ENCODE measurements around the gene CUZD1.
A peak's percentile ranks its signal among the peaks of the same experiment; 100 is the strongest.
"Not testable (repeated sequence)": the region's sequence is repeated elsewhere in the genome, so short reads cannot be mapped to it uniquely, and the experiment has no call there.

Gene CUZD1

GRCh38 chr10:122845783-122846332 is at the start of gene CUZD1:
CUZD1 (minus strand) TSS chr10:122845857; CDS start chr10:122845843, 14 bp downstream.
- DNase-seq = no peak

- no peak for DNase-seq
Measured at GRCh38 chr10:122894261-122894944, 48.7 kb upstream of the CUZD1 start.

DNA sequence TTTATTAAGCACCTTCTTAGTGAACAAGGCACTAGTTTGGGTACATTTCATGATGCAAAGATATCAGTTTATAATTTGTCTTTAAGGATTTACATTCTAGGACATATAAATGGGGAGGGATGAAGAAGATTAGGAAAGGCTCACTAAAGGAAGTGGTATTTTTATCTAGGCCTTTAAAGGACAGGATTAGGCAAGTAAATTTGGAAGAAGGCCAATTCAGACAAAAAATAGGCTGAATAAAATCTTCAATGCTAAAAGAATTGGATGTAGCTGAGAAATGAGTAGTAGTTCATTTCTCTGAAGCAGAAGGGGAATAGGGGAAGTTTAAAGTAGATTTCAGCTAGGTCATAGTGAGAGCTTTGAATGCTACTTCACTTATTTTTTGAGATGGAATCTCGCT is 38.5 kb upstream of the CUZD1 start:
- DNase-seq = no peak

DNA sequence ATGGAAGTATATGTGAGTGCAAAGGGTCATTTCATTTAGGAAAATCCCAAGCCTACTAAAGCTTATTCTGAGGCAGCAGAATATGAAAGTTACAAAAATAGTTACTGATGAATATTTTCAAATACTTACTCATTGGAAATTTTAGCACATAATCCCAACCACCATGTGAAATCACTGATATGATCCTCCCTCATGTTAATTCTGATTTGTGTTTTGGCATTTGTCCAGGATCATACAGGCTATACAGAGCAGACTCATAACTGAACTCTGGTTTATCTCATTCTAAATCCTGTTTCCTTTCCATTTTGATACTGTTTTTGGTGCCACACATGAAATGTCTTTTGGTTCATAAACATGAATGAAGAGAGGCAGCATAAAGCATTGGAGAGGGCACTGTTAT is 37.1 kb upstream of the CUZD1 start:
- DNase-seq = peak; percentile 33

- peak; percentile 96 for DNase-seq
Measured at GRCh38 chr10:122879339-122880273, 33.9 kb upstream of the CUZD1 start, which contains the start of gene FAM24B. FAM24B (minus strand) TSS chr10:122879581; CDS start chr10:122850515, 29,066 bp downstream.

DNA sequence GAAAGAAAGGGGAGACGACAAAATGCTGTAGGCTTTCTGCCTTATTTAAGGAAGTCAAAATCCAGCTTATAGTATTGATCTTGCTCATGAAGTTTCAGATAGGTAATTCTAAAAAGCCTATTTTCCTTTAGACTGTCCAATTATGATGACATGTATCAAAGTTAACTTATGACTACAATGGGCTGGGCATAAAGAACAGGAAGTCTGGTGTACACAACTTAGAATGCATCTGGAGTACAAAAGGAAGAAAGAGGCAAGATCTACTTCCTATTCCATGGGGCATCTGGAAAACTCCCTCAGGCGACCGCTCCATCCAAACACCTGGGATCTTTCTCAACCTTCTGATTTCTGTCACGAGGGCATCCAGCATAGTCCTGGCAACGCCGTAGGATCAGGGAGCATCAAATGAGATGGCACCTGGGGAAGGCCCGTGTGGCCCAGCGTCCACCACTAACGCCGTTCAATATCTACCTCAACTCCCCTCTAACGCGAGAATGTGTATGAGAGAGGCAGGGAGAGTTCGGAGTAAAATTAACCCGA is 33.2 kb upstream of the CUZD1 start:
- peak; percentile 50 for DNase-seq

- peak; percentile 14 for DNase-seq
Measured at GRCh38 chr10:122877264-122877663, 31.6 kb upstream of the CUZD1 start.

DNA sequence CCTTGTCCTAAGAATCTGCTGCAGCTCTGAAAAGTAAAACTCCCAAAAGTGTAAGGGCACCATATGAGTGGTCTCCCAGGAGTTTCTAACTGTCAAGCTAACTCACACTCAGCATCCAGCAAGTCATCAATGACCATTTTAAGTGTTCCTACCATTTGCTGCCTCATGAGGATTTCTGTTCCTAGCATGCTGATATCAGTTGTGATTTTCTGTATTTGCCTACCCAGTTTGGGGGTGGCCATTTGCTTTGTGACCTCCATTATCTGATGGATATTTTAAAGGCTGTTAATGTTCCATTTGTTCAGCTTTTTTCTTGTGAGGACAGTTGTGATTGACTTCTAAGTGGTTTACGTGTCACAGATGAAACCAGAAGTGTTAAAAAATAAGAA is 30.8 kb upstream of the CUZD1 start:
- DNase-seq = no peak

DNA sequence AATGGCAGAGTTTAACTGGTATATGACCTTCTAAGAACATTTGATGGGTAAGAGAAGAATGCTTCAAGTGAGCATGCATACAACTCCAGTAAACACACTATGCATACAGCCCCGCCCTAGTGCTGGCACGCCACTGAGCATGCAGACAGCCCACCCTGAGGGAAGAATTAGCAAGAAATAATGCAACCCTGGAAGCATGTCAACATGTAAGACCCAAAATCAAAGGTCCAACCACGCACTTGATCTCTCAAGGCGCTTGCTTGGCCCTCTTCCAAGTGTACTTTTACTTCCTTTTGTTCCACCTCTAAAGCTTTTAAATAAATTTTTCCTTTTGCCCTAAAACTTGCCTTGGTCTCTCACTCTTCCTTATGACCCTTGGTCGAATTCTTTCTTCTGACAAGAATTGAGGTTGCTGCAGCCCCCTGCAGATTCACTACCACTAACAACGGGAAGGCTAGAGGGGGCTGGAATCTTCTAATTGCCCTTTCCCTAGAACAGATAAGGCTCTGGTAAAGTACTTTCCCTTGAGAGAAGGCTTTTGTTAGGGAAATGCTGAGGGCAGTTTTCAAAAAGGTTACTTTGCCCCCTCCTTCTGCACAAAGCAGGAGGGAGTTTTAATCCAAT is 30.3 kb upstream of the CUZD1 start:
- DNase-seq = no peak

DNA sequence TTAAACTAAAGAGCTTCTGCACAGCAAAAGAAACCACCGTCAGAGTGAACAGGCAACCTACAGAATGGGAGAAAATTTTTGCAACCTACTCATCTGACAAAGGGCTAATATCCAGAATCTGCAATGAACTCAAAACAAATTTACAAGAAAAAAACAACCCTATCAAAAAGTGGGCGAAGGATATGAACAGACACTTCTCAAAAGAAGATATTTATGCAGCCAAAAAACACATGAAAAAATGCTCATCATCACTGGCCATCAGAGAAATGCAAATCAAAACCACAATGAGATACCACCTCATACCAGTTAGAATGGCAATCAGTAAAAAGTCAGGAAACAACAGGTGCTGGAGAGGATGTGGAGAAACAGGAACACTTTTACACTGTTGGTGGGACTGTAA is 26.3 kb upstream of the CUZD1 start:
- DNase-seq = not testable (repeated sequence)

DNA sequence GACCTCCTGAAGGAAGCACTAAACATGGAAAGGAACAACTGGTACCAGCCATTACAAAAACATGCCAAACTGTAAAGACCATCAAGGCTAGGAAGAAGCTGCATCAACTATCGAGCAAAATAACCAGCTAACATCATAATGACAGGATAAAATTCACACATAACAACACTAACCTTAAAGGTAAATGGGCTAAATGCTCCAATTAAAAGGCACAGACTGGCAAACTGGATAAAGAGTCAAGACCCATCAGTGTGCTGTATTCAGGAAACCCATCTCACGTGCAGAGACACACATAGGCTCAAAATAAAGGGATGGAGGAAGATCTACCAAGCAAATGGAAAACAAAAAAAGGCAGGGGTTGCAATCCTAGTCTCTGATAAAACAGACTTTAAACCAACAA is 23.1 kb upstream of the CUZD1 start:
- not testable (repeated sequence) for DNase-seq

- DNase-seq = not testable (repeated sequence)
Measured at GRCh38 chr10:122866757-122867482, 21.3 kb upstream of the CUZD1 start.

GRCh38 chr10:122864901-122865300 is 19.2 kb upstream of the CUZD1 start:
- no peak for DNase-seq

GRCh38 chr10:122864194-122864592 is 18.5 kb upstream of the CUZD1 start:
- no peak for DNase-seq

GRCh38 chr10:122863216-122864193 is 17.8 kb upstream of the CUZD1 start:
- DNase-seq = no peak

GRCh38 chr10:122861711-122862161 is 16.1 kb upstream of the CUZD1 start:
- no peak for DNase-seq

GRCh38 chr10:122859527-122859926 is 13.9 kb upstream of the CUZD1 start:
- DNase-seq = no peak

- not testable (repeated sequence) for DNase-seq
Measured at GRCh38 chr10:122858042-122858441, 12.4 kb upstream of the CUZD1 start.

GRCh38 chr10:122856902-122857301 is 11.2 kb upstream of the CUZD1 start:
- DNase-seq = no peak

DNA sequence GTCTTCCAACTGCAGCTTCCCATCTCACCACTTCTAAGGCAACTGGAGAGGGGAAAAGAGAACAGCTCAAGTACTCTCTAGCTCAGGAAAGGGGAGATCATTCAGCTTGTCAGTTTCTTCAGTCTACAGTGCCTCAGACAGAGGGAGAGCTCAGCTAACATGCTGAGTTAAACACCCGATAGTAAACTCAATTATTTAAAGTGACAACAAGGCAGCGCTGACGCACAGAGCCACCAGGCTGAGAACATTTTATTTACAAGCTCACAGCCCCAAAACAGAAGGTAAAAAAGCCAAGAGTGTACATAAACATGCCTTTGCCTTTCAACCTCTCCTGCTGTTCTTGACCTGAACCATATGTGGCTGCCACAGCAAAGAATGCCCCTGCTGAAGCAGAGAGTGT is 10.1 kb upstream of the CUZD1 start:
- DNase-seq = no peak

- no peak for DNase-seq
Measured at GRCh38 chr10:122854648-122855047, 9.0 kb upstream of the CUZD1 start.

Data from activated CD4-positive, alpha-beta T cell treated with anti-CD3 and anti-CD28 coated beads, Interleukin-2, amount 50 U/mL, for 16 hours (primary cell).